HepG2 (cell line): ENCODE data around the gene HAUS7.

ENCODE experiments used
- POLR2A ChIP-seq, 2 experiments: IDR thresholded peaks; 2 replicates each; pipeline ENCODE4 v1.6.1; 2011; ENCODE audit warnings: low read depth in 2 of 2, low read length in 2 of 2, mild to moderate bottlenecking in 1 of 2, moderate library complexity in 1 of 2; ENCODE audit not compliant: insufficient read depth in 1 of 2
- RXRA ChIP-seq: sonication (generic); formaldehyde crosslinking; IDR thresholded peaks from 2 replicates; pipeline ENCODE4 v1.5.1; 2020; ENCODE audit warnings: missing genetic modification reagents
- ZNF556 ChIP-seq: sonication (generic); formaldehyde crosslinking; IDR thresholded peaks from 2 replicates; pipeline ENCODE4 v1.4.0; 2020; ENCODE audit warnings: mild to moderate bottlenecking, missing genetic modification reagents, borderline replicate concordance

- TF ChIP-seq RXRA (CRISPR knock-in tag), result no peak
- no peak for TF ChIP-seq ZNF556 (CRISPR knock-in tag)
- no peak for TF ChIP-seq POLR2A (IDR thresholded peaks at IDR 0.05; ENCODE audit: insufficient read depth in 1 of 2, low read depth in 2 of 2, low read length in 2 of 2)
These were observed 30.4 kb upstream of the HAUS7 start for GRCh38 chrX:153500676-153501280.
